ENCODE data around the gene RILPL2. TPM values are rescaled to one million over a fixed set of nuclear protein-coding genes. Genes with fewer than 3 reads are reported as not detected.
"Not testable (repeated sequence)": the region's sequence is repeated elsewhere in the genome, so short reads cannot be mapped to it uniquely, and the experiment has no call there.

The RILPL2 gene
- total RNA-seq, 4 donors from 2014 or later = 5.4 to 7.6 (median 5.8) TPM

DNA sequence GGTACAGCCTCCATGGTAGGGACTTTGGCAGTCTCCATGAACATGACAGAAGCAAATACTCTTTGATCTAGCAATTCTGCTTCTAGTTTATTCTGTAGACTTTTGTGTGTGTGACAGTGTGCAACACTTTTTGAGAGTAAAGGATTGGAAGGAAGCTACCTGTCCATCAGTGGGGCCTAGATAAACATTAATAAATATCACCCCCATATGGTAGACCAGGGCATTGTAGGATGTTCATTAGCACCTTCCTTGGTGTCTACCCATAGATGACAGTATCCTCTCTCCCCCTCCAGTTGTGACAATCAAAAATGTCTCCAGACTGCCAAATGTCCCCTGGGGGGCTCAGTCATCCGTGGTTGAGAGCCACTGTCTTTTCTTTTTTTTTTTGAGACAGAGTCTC is 32.3 kb upstream of the RILPL2 start:
- intact Hi-C loops (cut with DNase I) = no loop called here
- TF ChIP-seq, protein P1, sequence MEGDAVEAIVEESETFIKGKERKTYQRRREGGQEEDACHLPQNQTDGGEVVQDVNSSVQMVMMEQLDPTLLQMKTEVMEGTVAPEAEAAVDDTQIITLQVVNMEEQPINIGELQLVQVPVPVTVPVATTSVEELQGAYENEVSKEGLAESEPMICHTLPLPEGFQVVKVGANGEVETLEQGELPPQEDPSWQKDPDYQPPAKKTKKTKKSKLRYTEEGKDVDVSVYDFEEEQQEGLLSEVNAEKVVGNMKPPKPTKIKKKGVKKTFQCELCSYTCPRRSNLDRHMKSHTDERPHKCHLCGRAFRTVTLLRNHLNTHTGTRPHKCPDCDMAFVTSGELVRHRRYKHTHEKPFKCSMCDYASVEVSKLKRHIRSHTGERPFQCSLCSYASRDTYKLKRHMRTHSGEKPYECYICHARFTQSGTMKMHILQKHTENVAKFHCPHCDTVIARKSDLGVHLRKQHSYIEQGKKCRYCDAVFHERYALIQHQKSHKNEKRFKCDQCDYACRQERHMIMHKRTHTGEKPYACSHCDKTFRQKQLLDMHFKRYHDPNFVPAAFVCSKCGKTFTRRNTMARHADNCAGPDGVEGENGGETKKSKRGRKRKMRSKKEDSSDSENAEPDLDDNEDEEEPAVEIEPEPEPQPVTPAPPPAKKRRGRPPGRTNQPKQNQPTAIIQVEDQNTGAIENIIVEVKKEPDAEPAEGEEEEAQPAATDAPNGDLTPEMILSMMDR (IDR thresholded peaks at IDR 0.05) = peak in 1 of 3 experiments; percentile 9
- no peak for TF ChIP-seq EP300 (IDR thresholded peaks at IDR 0.05)
- TF ChIP-seq POLR2AphosphoS5 (IDR thresholded peaks at IDR 0.05) = no peak
- Histone ChIP-seq H3K27me3 (no peaks in the 10 kb centered on the region), H3K36me3 (peaks cover 34 to 57% (median 47%) of the 10 kb centered on the region in 4 donors), H3K4me3 (no peak overlapping the region), H3K4me1 (peaks cover 7 to 27% (median 19%) of the 10 kb centered on the region in 4 donors), H3K9me3 (no peaks in the 10 kb centered on the region), H3K27ac (replicated peaks in 1 of 4) (no peak overlapping the region)
- 13% methylated on average over 1 of the region's 1 CpG for WGBS
- no peak for DNase-seq (ENCODE audit: extremely low spot score)

DNA sequence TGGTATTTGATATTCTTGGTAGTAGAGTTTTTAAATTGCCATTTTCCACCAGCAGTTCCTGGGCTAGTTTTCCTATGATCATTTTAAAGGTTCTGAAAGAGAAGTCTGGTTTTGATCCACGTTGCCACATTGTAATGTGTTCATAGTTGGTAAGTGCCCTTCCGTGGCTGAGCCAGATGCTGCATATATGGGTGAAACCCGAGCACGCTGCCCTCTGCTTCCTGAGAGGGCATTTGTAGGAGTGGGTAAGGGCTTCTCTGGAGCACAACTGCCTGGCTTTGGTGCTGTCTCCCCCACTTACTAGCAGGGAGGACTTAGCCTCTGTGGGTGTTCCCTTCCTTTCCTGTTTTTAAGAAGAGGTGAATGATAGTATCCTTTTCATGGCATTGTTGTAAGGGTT is 28.6 kb upstream of the RILPL2 start:
- WGBS = 90% methylated on average over 4 of the region's 4 CpGs
- intact Hi-C loops (cut with DNase I) = no loop called here

DNA sequence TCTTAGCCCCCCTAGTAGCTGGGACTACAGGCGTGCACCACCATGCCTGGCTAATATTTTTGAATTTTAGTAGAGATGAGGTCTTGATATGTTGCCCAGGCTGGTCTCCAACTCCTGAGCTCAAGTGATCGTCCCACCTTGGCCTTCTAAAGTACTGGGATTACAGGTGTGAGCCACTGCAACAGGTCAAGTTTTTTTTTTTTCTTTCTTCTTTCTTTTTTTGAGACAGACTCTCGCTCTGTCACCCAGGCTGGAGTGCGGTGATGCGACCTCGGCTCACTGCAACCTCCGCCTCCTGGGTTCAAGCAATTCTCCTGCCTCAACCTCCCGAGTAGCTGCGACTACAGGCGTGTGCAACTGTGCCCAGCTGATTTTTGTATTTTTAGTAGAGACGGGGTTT is 26.7 kb upstream of the RILPL2 start:
- intact Hi-C loops (cut with DNase I); H3K27me3 ChIP-seq; H3K4me3 ChIP-seq; H3K27ac ChIP-seq (replicated peaks in 1 of 4); DNase-seq (ENCODE audit: extremely low spot score); H3K9me3 ChIP-seq: not testable (repeated sequence)
- peaks cover 28 to 39% (median 30%) of the 10 kb centered on the region in 4 donors for H3K4me1 ChIP-seq
- peaks cover 11 to 27% (median 23%) of the 10 kb centered on the region in 4 donors for H3K36me3 ChIP-seq
- WGBS = 94% methylated on average over 11 of the region's 11 CpGs

More for the DNA sequence above, 28.6 kb upstream of the RILPL2 start:
- Histone ChIP-seq H3K4me1 (peaks cover 12 to 24% (median 15%) of the 10 kb centered on the region in 4 donors), H3K36me3 (peaks cover 11 to 30% (median 24%) of the 10 kb centered on the region in 4 donors), H3K4me3 (no peak overlapping the region), H3K9me3 (no peaks in the 10 kb centered on the region), H3K27me3 (no peaks in the 10 kb centered on the region), H3K27ac (replicated peaks in 1 of 4) (no peak overlapping the region)
- TF ChIP-seq, protein P1 (IDR thresholded peaks at IDR 0.05) = no peak
- no peak for TF ChIP-seq POLR2A (IDR thresholded peaks at IDR 0.05; ENCODE audit: low read depth)
- TF ChIP-seq EP300 (IDR thresholded peaks at IDR 0.05) = no peak
- TF ChIP-seq POLR2AphosphoS5 (IDR thresholded peaks at IDR 0.05) = no peak
- no peak for DNase-seq (ENCODE audit: extremely low spot score)

DNA sequence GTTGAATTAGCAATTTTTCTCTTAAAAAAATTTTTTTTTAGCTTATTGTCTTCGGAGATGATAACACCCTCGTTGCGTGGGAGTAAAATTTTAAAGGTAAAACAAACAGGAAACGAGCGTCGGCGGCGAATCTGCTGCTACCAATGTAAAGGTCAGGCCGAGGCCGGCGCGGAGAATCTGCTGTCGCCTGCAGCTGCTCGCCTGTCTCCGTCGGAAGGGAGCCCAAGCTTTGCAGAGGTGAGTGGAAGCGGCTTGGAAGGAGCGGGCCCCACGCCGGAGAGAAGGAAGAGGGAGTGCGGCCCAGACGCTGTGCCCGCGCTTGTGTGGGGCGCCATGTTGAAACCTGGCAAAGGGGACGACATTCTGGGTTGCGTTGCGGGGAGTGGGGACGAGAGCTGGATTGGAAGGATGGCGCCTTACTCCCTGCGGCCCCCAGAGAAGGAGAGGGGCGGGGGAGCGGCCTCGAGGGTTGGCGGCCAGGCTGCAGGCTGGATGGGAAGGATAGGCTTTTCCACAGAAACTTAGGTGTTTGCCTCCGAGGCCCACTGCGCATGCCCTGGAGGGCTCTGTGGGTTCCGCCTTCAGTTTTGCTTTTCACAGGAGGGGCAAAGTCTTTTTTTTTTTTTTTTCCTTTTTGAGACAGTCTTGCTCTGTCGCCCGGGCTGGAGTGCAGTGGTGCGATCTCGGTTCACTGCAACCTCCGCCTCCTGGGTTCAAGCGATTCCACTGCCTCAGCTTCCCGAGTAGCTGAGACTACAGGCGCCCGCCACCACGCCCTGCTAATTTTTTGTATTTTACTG is 21.7 kb upstream of the RILPL2 start, which contains the start of gene SNRNP35:
SNRNP35 (plus strand) TSS at position 160 of the 800 bp plus-strand sequence. CDS start 7,402 bp downstream, outside the sequence.
- WGBS = under 1% methylated on average over 48 of the region's 48 CpGs
- H3K27ac ChIP-seq (replicated peaks in 1 of 4) = peak within 1 kb of the TSS; percentile 98 to 100 (median 100)
- peaks cover 16 to 24% (median 20%) of the 10 kb centered on the region in 4 donors for H3K4me1 ChIP-seq
- no peaks in the 10 kb centered on the region for H3K27me3 ChIP-seq
- no peak for TF ChIP-seq POLR2A (IDR thresholded peaks at IDR 0.05; ENCODE audit: low read depth)
- peak; percentile 38 to 72 for TF ChIP-seq POLR2AphosphoS5 (IDR thresholded peaks at IDR 0.05)
- intact Hi-C loops (cut with DNase I) = loop anchor here (5.0 kb wide), 2 partner anchors 66 to 124 kb away; partner anchors contain the start of gene TMED2
- peak; percentile 95 for DNase-seq (ENCODE audit: extremely low spot score)
- H3K9me3 ChIP-seq = no peaks in the 10 kb centered on the region
- peak within 1 kb of the TSS; percentile 91 to 98 (median 96) for H3K4me3 ChIP-seq
- H3K36me3 ChIP-seq = peaks cover 0 to 9% (median 4%) of the 10 kb centered on the region in 4 donors

DNA sequence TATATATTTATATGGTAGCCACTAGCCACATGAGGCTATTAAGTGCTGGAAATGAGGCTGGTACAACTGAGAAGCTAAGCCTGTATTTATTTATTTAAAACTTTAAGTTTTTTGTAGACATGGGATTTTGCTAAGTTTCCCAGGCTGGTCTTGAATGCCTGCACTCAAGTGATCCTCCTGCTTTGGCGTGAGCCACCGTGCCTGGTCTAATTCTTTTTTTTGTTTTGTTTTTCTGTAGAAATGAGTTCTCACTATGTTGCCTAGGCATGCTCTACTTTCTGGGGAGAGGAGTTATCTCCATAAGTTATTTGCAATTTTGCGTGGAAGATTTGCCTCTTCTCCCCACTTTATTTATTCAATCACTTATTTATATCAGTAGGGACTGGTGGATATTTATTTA is 16.7 kb upstream of the RILPL2 start:
- no peak for TF ChIP-seq EP300 (IDR thresholded peaks at IDR 0.05)
- no peak for TF ChIP-seq POLR2AphosphoS5 (IDR thresholded peaks at IDR 0.05)
- TF ChIP-seq POLR2A (IDR thresholded peaks at IDR 0.05; ENCODE audit: low read depth) = no peak
- TF ChIP-seq, protein P1 (IDR thresholded peaks at IDR 0.05) = no peak
- H3K27ac ChIP-seq (replicated peaks in 1 of 4) = no peak overlapping the region
- intact Hi-C loops (cut with DNase I) = no loop called here

DNA sequence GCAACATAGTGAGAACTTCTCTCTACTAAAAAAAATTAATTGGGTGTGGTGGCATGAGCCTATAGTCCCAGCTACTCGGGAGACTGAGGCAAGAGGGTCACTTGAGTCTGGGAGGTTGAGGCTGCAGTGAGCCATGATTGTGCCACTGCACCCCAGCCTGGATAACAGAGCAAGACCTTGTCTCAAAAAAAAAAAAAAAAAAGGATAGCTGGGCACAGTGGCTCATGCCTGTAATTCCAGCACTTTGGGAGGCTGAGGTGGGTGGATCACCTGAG is 15.7 kb upstream of the RILPL2 start:
- intact Hi-C loops (cut with DNase I); H3K4me1 ChIP-seq: not testable (repeated sequence)
- WGBS = 0% methylated on average over 1 of the region's 1 CpG

More for the DNA sequence above, 16.7 kb upstream of the RILPL2 start:
- Histone ChIP-seq H3K4me1 (no peaks in the 10 kb centered on the region), H3K27me3 (no peaks in the 10 kb centered on the region), H3K36me3 (no peaks in the 10 kb centered on the region), H3K4me3 (no peak overlapping the region), H3K9me3 (no peaks in the 10 kb centered on the region)
- no peak for DNase-seq (ENCODE audit: extremely low spot score)
- WGBS = 84% methylated on average over 3 of the region's 3 CpGs

More for the DNA sequence above, 15.7 kb upstream of the RILPL2 start:
- not testable (repeated sequence) for DNase-seq (ENCODE audit: extremely low spot score); H3K4me3 ChIP-seq; H3K9me3 ChIP-seq; H3K36me3 ChIP-seq; H3K27ac ChIP-seq (replicated peaks in 1 of 4); H3K27me3 ChIP-seq

All from esophagus muscularis mucosa (tissue), 4 donors.